NCI-H2081 (cell line): ENCODE measurements around the gene ADPRH.
"Not testable (repeated sequence)": the region's sequence is repeated elsewhere in the genome, so short reads cannot be mapped to it uniquely, and the experiment has no call there.

Experiments used
- DNase-seq, 2 experiments: peaks; one replicate each; lab custom pipeline; 2025; lab: John Stamatoyannopoulos, UW

Gene ADPRH

GRCh38 chr3:119559441-119559963 is 19.8 kb upstream of the ADPRH start, which contains the start of gene CD80:
TSS of gene CD80 (minus strand) at chr3:119559614. CDS start at chr3:119557728, 1,886 bp downstream.
- no peak for DNase-seq

- DNase-seq, result no peak
Observed at GRCh38 chr3:119560160-119560559, 19.1 kb upstream of the ADPRH start.

GRCh38 chr3:119562307-119562961 is 16.9 kb upstream of the ADPRH start:
- DNase-seq, result no peak

- DNase-seq, result not testable (repeated sequence)
Observed at GRCh38 chr3:119563334-119563733, 16.0 kb upstream of the ADPRH start.

- DNase-seq, result no peak
Observed at GRCh38 chr3:119569156-119569555, 10.1 kb upstream of the ADPRH start.

- no peak for DNase-seq
Observed at GRCh38 chr3:119570229-119570628, 9.1 kb upstream of the ADPRH start.

- no peak for DNase-seq
Observed at GRCh38 chr3:119571230-119571629, 8.1 kb upstream of the ADPRH start.

GRCh38 chr3:119571688-119572087 is 7.6 kb upstream of the ADPRH start:
- no peak for DNase-seq

- DNase-seq, result no peak
Observed at GRCh38 chr3:119575507-119575906, 3.8 kb upstream of the ADPRH start.

- no peak for DNase-seq
Observed at GRCh38 chr3:119580067-119580760, 922 bp downstream of the ADPRH start.

GRCh38 chr3:119582178-119582577 is 2.9 kb downstream of the ADPRH start:
- no peak for DNase-seq

GRCh38 chr3:119585208-119585607 is 5.9 kb downstream of the ADPRH start:
- no peak for DNase-seq

GRCh38 chr3:119585856-119586570 is 6.7 kb downstream of the ADPRH start:
- no peak for DNase-seq

GRCh38 chr3:119586733-119587172 is 7.5 kb downstream of the ADPRH start:
- DNase-seq, result no peak

GRCh38 chr3:119588112-119588511 is 8.8 kb downstream of the ADPRH start:
- DNase-seq, result no peak

GRCh38 chr3:119589102-119589773 is 9.9 kb downstream of the ADPRH start:
- no peak for DNase-seq

GRCh38 chr3:119590706-119591105 is 11.4 kb downstream of the ADPRH start:
- DNase-seq, result no peak

GRCh38 chr3:119592861-119593260 is 13.6 kb downstream of the ADPRH start:
- DNase-seq, result no peak

- no peak for DNase-seq
Observed at GRCh38 chr3:119594066-119594465, 14.8 kb downstream of the ADPRH start.

- DNase-seq, result not testable (repeated sequence)
Observed at GRCh38 chr3:119594929-119595328, 15.6 kb downstream of the ADPRH start.

GRCh38 chr3:119595639-119596334 is 16.5 kb downstream of the ADPRH start:
- DNase-seq, result no peak
